Activated CD4-positive, alpha-beta T cell treated with anti-CD3 and anti-CD28 coated beads, Interleukin-2, amount 50 U/mL, for 16 hours (primary cell): ENCODE measurements around the gene OR2T12.
"Not testable (repeated sequence)": the region's sequence is repeated elsewhere in the genome, so short reads cannot be mapped to it uniquely, and the experiment has no call there.

ENCODE experiments used
- DNase-seq: peaks from one replicate; pipeline ENCODE4 v3.0.0-alpha.2; 2020

OR2T12 gene

GRCh38 chr1:248303324-248303723 is at the start of gene OR2T12:
Gene OR2T12, minus strand, starts transcription at chr1:248303424. Its CDS starts 7,846 bp downstream, at chr1:248295578.
- DNase-seq: no peak

- no peak for DNase-seq
These were observed 45.3 kb upstream of the OR2T12 start, which contains the start of gene OR14C36 for GRCh38 chr1:248348475-248348874. Gene OR14C36, plus strand, starts transcription at chr1:248348775. Its CDS starts 0 bp downstream, at chr1:248348775.

DNA sequence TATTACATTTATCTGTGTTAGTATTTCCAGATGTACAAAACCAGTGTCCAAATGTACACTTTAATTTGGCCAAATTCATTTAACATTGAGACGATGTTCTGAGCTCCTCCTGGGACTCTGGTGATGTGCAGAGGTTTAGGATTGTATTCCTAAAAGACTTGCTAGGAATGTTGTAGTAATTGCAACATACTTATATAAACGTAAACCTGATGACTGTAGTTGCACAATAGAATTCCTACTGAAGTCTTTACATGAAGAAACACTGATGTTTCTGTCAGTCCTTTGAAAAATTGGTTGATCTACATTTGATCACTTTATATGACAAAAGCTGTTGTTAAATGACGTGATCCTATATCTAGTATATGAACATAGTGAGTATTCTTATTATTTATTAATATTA is 40.2 kb upstream of the OR2T12 start:
- no peak for DNase-seq

- no peak for DNase-seq
These were observed 21.2 kb upstream of the OR2T12 start, which contains the start of gene OR2M7 for GRCh38 chr1:248324468-248324867. Gene OR2M7, minus strand, starts transcription at chr1:248324568. Its CDS starts 0 bp downstream, at chr1:248324568.

DNA sequence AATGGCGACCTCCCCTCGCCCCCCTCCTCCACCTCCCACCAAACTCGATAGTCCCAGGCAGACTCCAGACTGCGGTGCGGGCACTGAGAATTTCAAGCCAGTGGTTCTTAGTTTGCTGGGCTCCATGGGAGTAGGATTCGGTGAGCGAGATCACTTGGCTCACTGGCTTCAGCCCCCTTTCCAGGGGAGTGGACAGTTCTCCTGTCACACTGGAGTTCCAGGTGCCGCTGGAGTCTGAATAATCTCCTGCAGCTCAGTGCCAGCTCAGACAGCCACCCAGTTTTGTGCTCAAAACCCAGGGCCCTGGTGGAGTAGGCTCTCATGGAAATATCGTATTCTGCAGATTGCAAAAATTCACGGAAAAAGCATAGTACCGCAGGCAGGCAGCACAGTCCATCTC is 13.6 kb upstream of the OR2T12 start:
- no peak for DNase-seq

GRCh38 chr1:248306740-248307139 is 3.5 kb upstream of the OR2T12 start:
- DNase-seq: not testable (repeated sequence)

- no peak for DNase-seq
These were observed 2.9 kb upstream of the OR2T12 start for GRCh38 chr1:248306103-248306502.

GRCh38 chr1:248305672-248306071 is 2.4 kb upstream of the OR2T12 start:
- not testable (repeated sequence) for DNase-seq

DNA sequence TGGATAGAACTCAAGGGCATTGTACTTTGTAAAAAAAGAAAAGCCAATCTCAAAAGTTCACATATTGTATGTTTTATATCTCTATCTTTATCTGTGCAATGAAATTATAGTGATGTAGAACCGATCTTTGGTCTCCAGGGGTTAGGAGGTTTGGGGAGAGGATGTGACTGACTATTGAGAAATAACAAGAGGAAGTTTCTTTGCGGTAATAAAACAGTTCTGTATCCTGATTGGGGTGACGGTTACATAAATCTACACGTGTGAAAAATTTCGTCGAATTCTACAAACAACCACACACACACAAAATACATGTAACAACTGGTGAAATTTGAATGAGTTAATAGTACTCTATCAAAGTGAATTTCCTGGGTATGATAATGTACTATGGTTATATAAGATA is 14.8 kb downstream of the OR2T12 start:
- DNase-seq: no peak

- no peak for DNase-seq
These were observed 25.3 kb downstream of the OR2T12 start, which contains the start of gene OR2T33 for GRCh38 chr1:248277876-248278275. Gene OR2T33, minus strand, starts transcription at chr1:248277976. Its CDS starts 4,162 bp downstream, at chr1:248273814.

DNA sequence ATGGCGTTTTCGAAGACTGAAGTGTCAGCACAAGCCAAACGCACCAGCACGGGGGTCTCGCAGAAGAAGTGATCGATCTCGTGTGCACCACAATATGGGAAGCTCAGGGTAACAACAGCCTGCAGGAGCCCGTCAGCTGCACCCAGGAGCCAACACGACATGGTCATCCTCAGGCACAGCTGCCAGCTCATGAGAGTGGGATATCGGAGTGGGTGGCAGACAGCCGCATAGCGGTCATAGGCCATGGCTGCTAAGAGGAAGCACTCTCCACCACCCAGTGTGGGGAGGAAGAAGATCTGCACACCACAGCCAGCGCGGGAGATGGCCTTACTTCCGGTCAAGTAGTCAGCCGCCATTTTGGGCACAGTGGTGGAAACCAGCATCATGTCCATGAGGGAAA is 30.0 kb downstream of the OR2T12 start:
- not testable (repeated sequence) for DNase-seq

GRCh38 chr1:248268178-248268577 is 35.0 kb downstream of the OR2T12 start:
- DNase-seq: no peak

DNA sequence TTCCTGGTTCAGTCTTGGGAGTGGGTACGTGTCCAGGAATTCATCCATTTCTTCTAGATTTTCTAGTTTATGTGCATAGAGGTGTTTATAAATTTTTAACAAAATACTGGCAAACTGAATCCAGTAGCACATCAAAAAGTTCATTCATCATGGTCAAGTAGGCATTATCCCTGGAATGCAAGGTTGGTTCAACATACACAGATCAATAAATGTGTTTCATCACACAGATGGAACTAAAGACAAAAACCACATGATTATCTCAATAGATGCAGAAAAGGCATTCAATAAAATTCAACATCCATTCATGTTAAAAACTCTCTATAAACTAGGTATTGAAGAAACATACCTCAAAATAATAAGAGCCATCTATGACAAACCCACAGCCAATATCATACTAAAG is 43.9 kb downstream of the OR2T12 start:
- not testable (repeated sequence) for DNase-seq

DNA sequence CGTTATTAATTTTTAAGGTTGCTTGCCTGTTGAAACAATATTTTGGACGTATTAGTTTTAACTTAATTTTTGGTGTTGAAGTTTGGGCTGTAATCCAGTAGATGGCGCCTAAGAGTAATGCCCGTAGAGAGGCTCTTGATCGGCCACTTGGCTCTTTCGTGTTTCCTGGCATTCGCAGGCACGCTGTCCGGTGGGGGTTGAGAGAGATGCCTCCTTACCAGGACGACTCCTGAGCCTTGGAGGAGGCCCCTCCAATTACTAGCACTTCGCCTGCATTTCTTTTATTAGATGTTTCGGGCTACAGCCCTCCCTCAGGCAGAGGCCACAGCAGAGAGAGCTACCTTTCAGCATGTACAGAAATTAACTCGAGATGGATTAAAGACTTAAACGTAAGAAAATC is 60.0 kb downstream of the OR2T12 start:
- DNase-seq: peak; percentile 49
